Fibroblast of lung (primary cell): Measurements from ENCODE around the gene UGGT1. TPM values are rescaled to one million over a fixed set of nuclear protein-coding genes. Genes with fewer than 3 reads are reported as not detected.
A peak's percentile ranks its signal among the peaks of the same experiment; 100 is the strongest.

Source experiments
- DNase-seq, 2 donors: peaks; one replicate each; pipeline versions ENCODE4 v3.0.0 to v3.0.0-alpha.2; 2010; ENCODE audit warnings: low read depth in 2 of 2
- H2AFZ ChIP-seq: 2 replicates; pipeline ENCODE4 v1.5.1; 2012; ENCODE audit warnings: low read length, control low read depth, inconsistent platforms
- H3K27ac ChIP-seq: 2 replicates; pipeline ENCODE4 v1.5.1; 2011; ENCODE audit warnings: low read length, control low read depth; ENCODE audit not compliant: insufficient read depth
- H3K27me3 ChIP-seq: 2 replicates; pipeline ENCODE4 v1.5.1; 2011; ENCODE audit warnings: mild to moderate bottlenecking, low read length; ENCODE audit not compliant: control insufficient read depth, insufficient read depth
- H3K36me3 ChIP-seq: 2 replicates; pipeline ENCODE4 v1.5.1; 2011; ENCODE audit warnings: low read length; ENCODE audit not compliant: control insufficient read depth, insufficient read depth
- H3K4me1 ChIP-seq: 2 replicates; pipeline ENCODE4 v1.5.1; 2011; ENCODE audit warnings: low read length; ENCODE audit not compliant: control insufficient read depth, insufficient read depth; ENCODE audit errors: extremely low read depth
- H3K4me2 ChIP-seq: 2 replicates; pipeline ENCODE4 v1.5.1; 2011; ENCODE audit warnings: low read length, control low read depth; ENCODE audit not compliant: insufficient read depth; ENCODE audit errors: extremely low read depth
- H3K4me3 ChIP-seq, 4 experiments: fragments of 200-600 bp in 1 of 4; sonication (generic) in 1 of 4; replicated peaks in 1 of 4; 2 replicates each; pipeline ENCODE4 v1.5.1; 2011 to 2016; ENCODE audit warnings: low read length in 4 of 4, low read depth in 3 of 4, mild to moderate bottlenecking in 3 of 4, control low read depth in 2 of 4, inconsistent platforms in 1 of 4, mixed read lengths in 1 of 4; ENCODE audit not compliant: insufficient read depth in 1 of 4; ENCODE audit errors: control extremely low read depth in 1 of 4
- H3K79me2 ChIP-seq: 2 replicates; pipeline ENCODE4 v1.5.1; 2012; ENCODE audit warnings: mild to moderate bottlenecking, low read length, inconsistent platforms; ENCODE audit not compliant: control insufficient read depth, insufficient read depth
- H3K9ac ChIP-seq: 2 replicates; pipeline ENCODE4 v1.5.1; 2011; ENCODE audit warnings: mild to moderate bottlenecking, low read length, control low read depth; ENCODE audit not compliant: insufficient read depth
- H3K9me3 ChIP-seq: 2 replicates; pipeline ENCODE4 v1.5.1; 2012; ENCODE audit warnings: low read depth, low read length; ENCODE audit not compliant: control insufficient read depth, insufficient read depth
- H4K20me1 ChIP-seq: 2 replicates; pipeline ENCODE4 v1.5.1; 2011; ENCODE audit warnings: low read length; ENCODE audit not compliant: control insufficient read depth, insufficient read depth; ENCODE audit errors: extremely low read depth
- CTCF ChIP-seq, 2 donors: IDR thresholded peaks in 1 of 2; conservative IDR thresholded peaks in 1 of 2; 1 replicate in 1 of 2; 2 replicates in 1 of 2; pipeline ENCODE4 v1.5.1; 2011 to 2012; ENCODE audit warnings: low read length in 2 of 2, control low read depth in 1 of 2, inconsistent platforms in 1 of 2, low read depth in 1 of 2, mild to moderate bottlenecking in 1 of 2
- EZH2 ChIP-seq: IDR thresholded peaks from 2 replicates; pipeline ENCODE4 v1.5.1; 2012; ENCODE audit warnings: low read length, control low read depth, mild to moderate bottlenecking; ENCODE audit errors: missing control alignments
- polyA plus RNA-seq, 2 donors: library from polyadenylated mRNA; depleted of rRNA in 1 of 2; stranded (reverse) in 1 of 2; unstranded in 1 of 2; fragments of >200 nt; gene quantifications; 2 replicates each; pipeline ENCODE4 v1.2.1, GENCODE V29; 2011 to 2012; ENCODE audit warnings: missing spikeins in 1 of 2
- total RNA-seq: library from RNA; depleted of rRNA; stranded (reverse); fragments of >200 nt; gene quantifications from 2 replicates; pipeline ENCODE4 v1.2.1, GENCODE V29; 2014

UGGT1 gene
- total and polyA plus RNA-seq, 2 donors (not counting 1 experiment from before 2014, with no cell fraction given): 59.3 to 87.9 TPM

GRCh38 chr2:128084757-128085156 lies 6.2 kb upstream of the UGGT1 start:
- Histone ChIP-seq H2AFZ (no peak overlapping the region), H3K27ac (no peak overlapping the region), H3K9ac (no peak overlapping the region), H3K4me3 (no peak overlapping the region), H3K36me3 (no peaks in the 10 kb centered on the region), H3K4me2 (no peak overlapping the region), H4K20me1 (no peaks in the 10 kb centered on the region), H3K9me3 (no peaks in the 10 kb centered on the region), H3K27me3 (no peaks in the 10 kb centered on the region), H3K4me1 (no peaks in the 10 kb centered on the region), H3K79me2 (no peaks in the 10 kb centered on the region)
- TF ChIP-seq CTCF (conservative IDR thresholded peaks at IDR 0.05 in 1 of 2, IDR thresholded peaks at IDR 0.05 in 1 of 2; ENCODE audit: low read depth in 1 of 2, low read length in 2 of 2): no peak
- no peak for TF ChIP-seq EZH2
- DNase-seq: no peak

GRCh38 chr2:128086244-128086643 lies 4.8 kb upstream of the UGGT1 start:
- Histone ChIP-seq H3K36me3 (no peaks in the 10 kb centered on the region), H3K79me2 (peaks cover 2% of the 10 kb centered on the region), H3K27ac (no peak overlapping the region), H3K4me2 (no peak overlapping the region), H2AFZ (no peak overlapping the region), H3K9ac (no peak overlapping the region), H4K20me1 (no peaks in the 10 kb centered on the region), H3K9me3 (no peaks in the 10 kb centered on the region), H3K27me3 (no peaks in the 10 kb centered on the region), H3K4me3 (no peak overlapping the region), H3K4me1 (no peaks in the 10 kb centered on the region)
- TF ChIP-seq CTCF (conservative IDR thresholded peaks at IDR 0.05 in 1 of 2, IDR thresholded peaks at IDR 0.05 in 1 of 2; ENCODE audit: low read depth in 1 of 2, low read length in 2 of 2): no peak
- TF ChIP-seq EZH2: no peak
- no peak for DNase-seq

- peaks cover 41% of the 10 kb centered on the region for H3K79me2 ChIP-seq
- H3K4me1 ChIP-seq: no peaks in the 10 kb centered on the region
- no peak for TF ChIP-seq EZH2
- TF ChIP-seq CTCF (conservative IDR thresholded peaks at IDR 0.05 in 1 of 2, IDR thresholded peaks at IDR 0.05 in 1 of 2; ENCODE audit: low read depth in 1 of 2, low read length in 2 of 2): no peak
- H3K4me3 ChIP-seq: peak overlapping the region; percentile 74 to 97 (median 87)
- DNase-seq: no peak
- H4K20me1 ChIP-seq: no peaks in the 10 kb centered on the region
- no peaks in the 10 kb centered on the region for H3K9me3 ChIP-seq
- peak overlapping the region; percentile 78 for H3K27ac ChIP-seq
- no peaks in the 10 kb centered on the region for H3K36me3 ChIP-seq
- H3K4me2 ChIP-seq: peak overlapping the region; percentile 64
- peak overlapping the region; percentile 81 for H3K9ac ChIP-seq
- H2AFZ ChIP-seq: peak overlapping the region; percentile 88
- H3K27me3 ChIP-seq: no peaks in the 10 kb centered on the region
These were observed 440 bp upstream of the UGGT1 start for GRCh38 chr2:128090575-128090944.
